ENCODE measurements around the gene SMIM13.
"Not testable (repeated sequence)": the region's sequence is repeated elsewhere in the genome, so short reads cannot be mapped to it uniquely, and the experiment has no call there.

The SMIM13 gene

DNA sequence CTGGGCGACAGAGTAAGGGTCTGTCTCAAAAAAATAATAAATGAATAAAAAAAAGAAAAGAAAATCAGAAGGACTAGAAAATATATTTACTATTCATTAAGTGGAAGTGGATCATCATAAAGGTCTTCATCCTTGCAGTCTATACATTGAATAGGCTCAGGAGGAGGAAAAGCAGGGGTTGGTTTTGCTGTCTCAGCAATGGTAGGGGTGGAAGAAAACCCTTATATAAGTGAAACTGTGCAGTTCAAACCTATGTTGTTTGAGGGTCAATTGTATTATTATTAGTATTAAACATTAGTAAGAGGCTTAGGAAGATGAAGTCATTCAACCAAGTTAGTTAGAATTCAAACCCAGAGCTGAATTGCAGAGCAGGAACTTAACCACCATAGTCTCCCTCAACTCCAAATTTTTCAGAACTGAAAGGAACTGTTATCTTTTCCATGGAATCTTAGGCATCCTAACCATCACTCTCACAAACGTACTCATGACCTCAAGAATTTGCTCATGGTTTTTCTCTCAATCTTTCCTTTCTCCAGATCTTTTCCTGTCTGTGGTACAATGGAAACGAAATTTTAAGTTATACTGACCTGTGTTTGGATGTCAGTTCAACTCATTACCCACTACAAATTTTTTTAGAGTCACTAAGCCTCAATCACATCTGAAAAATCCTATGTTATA lies 7.7 kb upstream of the SMIM13 start:
- DNase-seq (no peak), ATAC-seq (ENCODE audit: insufficient read depth, low read depth) (no peak)
- Histone ChIP-seq H3K4me3 (ENCODE audit: low read depth in 1 of 2, low read length in 2 of 2) (no peak overlapping the region), H3K79me2 (ENCODE audit: insufficient read depth, low read length) (no peaks in the 10 kb centered on the region), H3K9me3 (ENCODE audit: insufficient read depth, low read length, severe bottlenecking) (no peaks in the 10 kb centered on the region), H3K4me1 (ENCODE audit: insufficient read depth, low read length) (no peaks in the 10 kb centered on the region), H3K4me2 (ENCODE audit: insufficient read depth, low read length) (no peak overlapping the region), H3K36me3 (ENCODE audit: insufficient read depth, low read length) (no peaks in the 10 kb centered on the region), H2AFZ (ENCODE audit: low read depth, low read length) (no peak overlapping the region), H3K27ac (ENCODE audit: low read length) (no peak overlapping the region), H4K20me1 (ENCODE audit: insufficient read depth, low read length) (no peaks in the 10 kb centered on the region), H3K27me3 (ENCODE audit: insufficient read depth, low read length, poor library complexity) (no peaks in the 10 kb centered on the region), H3K9ac (ENCODE audit: low read depth, low read length) (no peak overlapping the region)
- TF ChIP-seq, protein P1, sequence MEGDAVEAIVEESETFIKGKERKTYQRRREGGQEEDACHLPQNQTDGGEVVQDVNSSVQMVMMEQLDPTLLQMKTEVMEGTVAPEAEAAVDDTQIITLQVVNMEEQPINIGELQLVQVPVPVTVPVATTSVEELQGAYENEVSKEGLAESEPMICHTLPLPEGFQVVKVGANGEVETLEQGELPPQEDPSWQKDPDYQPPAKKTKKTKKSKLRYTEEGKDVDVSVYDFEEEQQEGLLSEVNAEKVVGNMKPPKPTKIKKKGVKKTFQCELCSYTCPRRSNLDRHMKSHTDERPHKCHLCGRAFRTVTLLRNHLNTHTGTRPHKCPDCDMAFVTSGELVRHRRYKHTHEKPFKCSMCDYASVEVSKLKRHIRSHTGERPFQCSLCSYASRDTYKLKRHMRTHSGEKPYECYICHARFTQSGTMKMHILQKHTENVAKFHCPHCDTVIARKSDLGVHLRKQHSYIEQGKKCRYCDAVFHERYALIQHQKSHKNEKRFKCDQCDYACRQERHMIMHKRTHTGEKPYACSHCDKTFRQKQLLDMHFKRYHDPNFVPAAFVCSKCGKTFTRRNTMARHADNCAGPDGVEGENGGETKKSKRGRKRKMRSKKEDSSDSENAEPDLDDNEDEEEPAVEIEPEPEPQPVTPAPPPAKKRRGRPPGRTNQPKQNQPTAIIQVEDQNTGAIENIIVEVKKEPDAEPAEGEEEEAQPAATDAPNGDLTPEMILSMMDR (IDR thresholded peaks at IDR 0.05; ENCODE audit: borderline replicate concordance, extremely low read depth, low read length, poor library complexity, severe bottlenecking): no peak
- no peak for TF ChIP-seq EZH2 (IDR thresholded peaks at IDR 0.05; ENCODE audit: borderline replicate concordance, low read depth, low read length, severe bottlenecking)

- not testable (repeated sequence) for H3K4me2 ChIP-seq (ENCODE audit: insufficient read depth, low read length); ATAC-seq (ENCODE audit: insufficient read depth, low read depth); H4K20me1 ChIP-seq (ENCODE audit: insufficient read depth, low read length); H3K9me3 ChIP-seq (ENCODE audit: insufficient read depth, low read length, severe bottlenecking); H3K79me2 ChIP-seq (ENCODE audit: insufficient read depth, low read length); DNase-seq; H3K4me3 ChIP-seq (ENCODE audit: low read depth in 1 of 2, low read length in 2 of 2); H2AFZ ChIP-seq (ENCODE audit: low read depth, low read length); H3K4me1 ChIP-seq (ENCODE audit: insufficient read depth, low read length); H3K27ac ChIP-seq (ENCODE audit: low read length); H3K9ac ChIP-seq (ENCODE audit: low read depth, low read length); H3K36me3 ChIP-seq (ENCODE audit: insufficient read depth, low read length); H3K27me3 ChIP-seq (ENCODE audit: insufficient read depth, low read length, poor library complexity)
Measured at GRCh38 chr6:11087141-11087812, 6.4 kb upstream of the SMIM13 start.

DNA sequence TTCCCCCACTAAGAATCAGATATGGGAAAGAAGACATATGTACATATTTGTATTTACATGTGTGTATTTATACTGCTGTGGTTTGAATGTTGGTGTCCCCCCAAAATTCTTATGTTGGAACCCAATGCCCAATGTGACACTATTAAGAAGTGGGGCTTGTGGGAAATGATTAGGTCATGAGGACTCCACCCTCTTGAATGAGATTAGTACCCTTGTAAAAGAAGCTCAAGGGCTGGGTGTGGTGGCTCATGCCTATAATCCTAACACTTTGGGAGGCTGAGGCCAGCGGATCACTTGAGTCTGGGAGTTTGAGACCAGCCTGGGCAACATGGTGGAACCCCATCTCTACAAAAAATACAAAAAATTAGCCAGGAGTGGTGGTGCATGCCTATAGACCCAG lies 3.9 kb upstream of the SMIM13 start:
- no peak overlapping the region for H2AFZ ChIP-seq (ENCODE audit: low read depth, low read length)
- no peak overlapping the region for H3K4me2 ChIP-seq (ENCODE audit: insufficient read depth, low read length)
- peaks cover 8% of the 10 kb centered on the region for H3K4me1 ChIP-seq (ENCODE audit: insufficient read depth, low read length)
- ATAC-seq (ENCODE audit: insufficient read depth, low read depth) (no peak), DNase-seq (no peak)
- no peaks in the 10 kb centered on the region for H3K36me3 ChIP-seq (ENCODE audit: insufficient read depth, low read length)
- H4K20me1 ChIP-seq (ENCODE audit: insufficient read depth, low read length): no peaks in the 10 kb centered on the region
- TF ChIP-seq EZH2 (IDR thresholded peaks at IDR 0.05; ENCODE audit: borderline replicate concordance, low read depth, low read length, severe bottlenecking): no peak
- TF ChIP-seq, protein P1 (IDR thresholded peaks at IDR 0.05; ENCODE audit: borderline replicate concordance, extremely low read depth, low read length, poor library complexity, severe bottlenecking): no peak
- no peak overlapping the region for H3K27ac ChIP-seq (ENCODE audit: low read length)
- H3K9me3 ChIP-seq (ENCODE audit: insufficient read depth, low read length, severe bottlenecking): no peaks in the 10 kb centered on the region
- H3K79me2 ChIP-seq (ENCODE audit: insufficient read depth, low read length): peaks cover 8% of the 10 kb centered on the region
- H3K4me3 ChIP-seq (ENCODE audit: low read depth in 1 of 2, low read length in 2 of 2): no peak overlapping the region
- no peak overlapping the region for H3K9ac ChIP-seq (ENCODE audit: low read depth, low read length)
- no peaks in the 10 kb centered on the region for H3K27me3 ChIP-seq (ENCODE audit: insufficient read depth, low read length, poor library complexity)

DNA sequence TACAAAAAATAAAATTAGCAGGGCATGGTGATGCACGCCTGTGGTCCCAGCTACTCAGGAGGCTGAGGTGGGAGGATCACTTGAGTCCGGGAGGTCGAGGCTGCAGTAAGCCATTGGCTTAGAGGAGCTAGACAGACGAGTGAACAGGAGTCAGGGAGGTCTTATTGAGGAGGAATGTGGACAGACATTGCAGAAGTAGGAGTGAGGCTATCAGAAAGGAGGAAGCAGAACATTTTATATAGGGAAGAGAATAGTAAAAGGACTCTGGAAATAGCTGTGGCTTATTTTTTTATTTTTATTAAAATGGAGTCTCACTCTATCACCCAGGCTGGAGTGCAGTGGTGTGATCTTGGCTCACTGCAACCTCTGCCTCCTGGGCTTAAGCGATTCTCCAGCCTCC lies 2.5 kb upstream of the SMIM13 start:
- H3K36me3 ChIP-seq (ENCODE audit: insufficient read depth, low read length); H3K9me3 ChIP-seq (ENCODE audit: insufficient read depth, low read length, severe bottlenecking); DNase-seq; H3K4me3 ChIP-seq (ENCODE audit: low read depth in 1 of 2, low read length in 2 of 2); ATAC-seq (ENCODE audit: insufficient read depth, low read depth); H3K27ac ChIP-seq (ENCODE audit: low read length); H4K20me1 ChIP-seq (ENCODE audit: insufficient read depth, low read length); H2AFZ ChIP-seq (ENCODE audit: low read depth, low read length); H3K4me2 ChIP-seq (ENCODE audit: insufficient read depth, low read length); H3K27me3 ChIP-seq (ENCODE audit: insufficient read depth, low read length, poor library complexity); H3K9ac ChIP-seq (ENCODE audit: low read depth, low read length): not testable (repeated sequence)
- peaks cover 23% of the 10 kb centered on the region for H3K79me2 ChIP-seq (ENCODE audit: insufficient read depth, low read length)
- peaks cover 21% of the 10 kb centered on the region for H3K4me1 ChIP-seq (ENCODE audit: insufficient read depth, low read length)
